AG04449 (cell line): ENCODE measurements around the gene AKT1S1.

Experiments
- CTCF ChIA-PET: fragments of 350-600 bp; formaldehyde crosslinking; extraction: SDS; loops from one replicate; lab custom pipeline; 2021; ENCODE audit warnings: antibody characterized with exemption; lab: Yijun Ruan, JAX
- POLR2A ChIA-PET: fragments of 400-600, 350-600 bp; formaldehyde crosslinking; extraction: SDS; loops from one replicate; lab custom pipeline; 2020; ENCODE audit warnings: antibody characterized with exemption, inconsistent platforms; lab: Yijun Ruan, JAX
- DNase-seq: peaks from one replicate; pipeline ENCODE4 v3.0.0-alpha.2; 2010; ENCODE audit warnings: low read depth, low spot score
- H3K4me3 ChIP-seq: 2 replicates; pipeline ENCODE4 v1.5.1; 2011; ENCODE audit warnings: low read depth, mild to moderate bottlenecking, control low read depth, low read length
- TF ChIP-seq, protein P1 (sequence below): IDR thresholded peaks from one replicate; pipeline ENCODE4 v1.5.1; 2011; ENCODE audit warnings: mild to moderate bottlenecking, moderate library complexity, low read length, control low read depth, inconsistent platforms; ENCODE audit not compliant: insufficient read depth; ENCODE audit errors: missing control alignments

Gene AKT1S1

DNA sequence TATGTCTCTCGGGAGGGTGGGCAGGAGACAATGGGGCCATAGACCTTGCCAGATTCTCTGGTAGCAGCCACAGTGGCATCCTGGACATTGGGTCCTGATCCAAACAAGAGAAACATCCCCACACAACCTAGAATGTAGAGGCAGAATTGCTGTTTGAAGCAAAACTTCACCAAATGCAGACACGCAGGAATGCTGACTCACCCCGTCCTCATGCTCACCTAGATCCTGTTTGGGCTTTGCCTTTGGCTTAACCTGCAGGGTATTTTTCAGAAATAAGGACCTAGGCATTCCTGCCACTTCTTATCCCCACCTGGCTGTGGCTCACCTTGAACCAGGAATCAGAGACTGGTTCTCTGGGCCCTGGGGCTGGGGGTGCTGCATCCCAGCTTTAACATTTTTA lies 7.6 kb upstream of the AKT1S1 start:
- ChIA-PET CTCF (no interaction called here), POLR2A (no interaction called here)
- DNase-seq, result no peak
- no peak overlapping the region for H3K4me3 ChIP-seq
- TF ChIP-seq, protein P1, sequence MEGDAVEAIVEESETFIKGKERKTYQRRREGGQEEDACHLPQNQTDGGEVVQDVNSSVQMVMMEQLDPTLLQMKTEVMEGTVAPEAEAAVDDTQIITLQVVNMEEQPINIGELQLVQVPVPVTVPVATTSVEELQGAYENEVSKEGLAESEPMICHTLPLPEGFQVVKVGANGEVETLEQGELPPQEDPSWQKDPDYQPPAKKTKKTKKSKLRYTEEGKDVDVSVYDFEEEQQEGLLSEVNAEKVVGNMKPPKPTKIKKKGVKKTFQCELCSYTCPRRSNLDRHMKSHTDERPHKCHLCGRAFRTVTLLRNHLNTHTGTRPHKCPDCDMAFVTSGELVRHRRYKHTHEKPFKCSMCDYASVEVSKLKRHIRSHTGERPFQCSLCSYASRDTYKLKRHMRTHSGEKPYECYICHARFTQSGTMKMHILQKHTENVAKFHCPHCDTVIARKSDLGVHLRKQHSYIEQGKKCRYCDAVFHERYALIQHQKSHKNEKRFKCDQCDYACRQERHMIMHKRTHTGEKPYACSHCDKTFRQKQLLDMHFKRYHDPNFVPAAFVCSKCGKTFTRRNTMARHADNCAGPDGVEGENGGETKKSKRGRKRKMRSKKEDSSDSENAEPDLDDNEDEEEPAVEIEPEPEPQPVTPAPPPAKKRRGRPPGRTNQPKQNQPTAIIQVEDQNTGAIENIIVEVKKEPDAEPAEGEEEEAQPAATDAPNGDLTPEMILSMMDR, result no peak

DNA sequence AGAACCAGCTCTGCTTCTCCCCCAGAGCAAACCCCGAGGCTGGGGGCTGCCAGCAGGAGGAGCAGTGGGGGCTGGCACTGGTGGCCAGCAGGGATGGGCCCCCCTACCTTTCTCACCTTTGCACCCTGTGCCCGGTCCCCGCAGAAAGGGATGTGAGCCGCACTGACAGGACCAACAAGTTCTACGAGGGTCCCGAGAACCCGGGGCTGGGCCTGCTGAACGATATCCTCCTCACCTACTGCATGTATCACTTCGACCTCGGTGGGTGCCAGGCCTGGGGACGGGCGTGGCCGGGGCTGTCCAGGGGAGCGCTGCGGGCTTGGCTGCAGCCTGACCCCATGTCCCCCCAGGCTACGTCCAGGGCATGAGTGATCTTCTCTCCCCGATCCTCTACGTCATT lies 7.0 kb upstream of the AKT1S1 start:
- H3K4me3 ChIP-seq, result no peak overlapping the region
- TF ChIP-seq, protein P1, result no peak
- DNase-seq, result no peak
- ChIA-PET CTCF (interaction anchor here (0.8 kb wide), 1 partner anchor 11 kb away, joined by 3 read pairs; no protein-coding TSS in a partner anchor), POLR2A (no interaction called here)

DNA sequence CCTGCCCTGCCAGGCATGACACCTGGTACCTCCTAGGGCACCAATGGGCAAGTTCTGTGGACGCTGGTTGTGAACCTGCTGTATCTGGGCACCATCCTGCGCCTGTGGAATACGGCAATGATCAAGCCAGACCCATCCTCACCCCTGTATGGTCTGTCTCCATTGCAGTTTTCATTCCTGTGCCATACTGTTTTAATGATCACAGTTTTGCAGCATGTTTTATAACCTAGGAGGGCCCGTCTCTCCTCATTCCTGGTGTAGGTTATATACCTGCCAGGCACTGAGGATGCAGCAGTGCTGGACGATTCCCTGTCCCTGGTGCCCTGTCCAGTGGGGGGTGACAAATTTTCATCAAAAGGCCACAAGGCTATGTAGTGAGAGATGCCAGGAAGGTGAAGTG lies 5.9 kb upstream of the AKT1S1 start:
- ChIA-PET POLR2A (no interaction called here), CTCF (interaction anchor here (1.3 to 1.9 kb wide), 2 partner anchors 7 to 10 kb away, joined by 4 to 6 read pairs; no protein-coding TSS in a partner anchor)
- TF ChIP-seq, protein P1, result no peak
- DNase-seq, result no peak
- no peak overlapping the region for H3K4me3 ChIP-seq

DNA sequence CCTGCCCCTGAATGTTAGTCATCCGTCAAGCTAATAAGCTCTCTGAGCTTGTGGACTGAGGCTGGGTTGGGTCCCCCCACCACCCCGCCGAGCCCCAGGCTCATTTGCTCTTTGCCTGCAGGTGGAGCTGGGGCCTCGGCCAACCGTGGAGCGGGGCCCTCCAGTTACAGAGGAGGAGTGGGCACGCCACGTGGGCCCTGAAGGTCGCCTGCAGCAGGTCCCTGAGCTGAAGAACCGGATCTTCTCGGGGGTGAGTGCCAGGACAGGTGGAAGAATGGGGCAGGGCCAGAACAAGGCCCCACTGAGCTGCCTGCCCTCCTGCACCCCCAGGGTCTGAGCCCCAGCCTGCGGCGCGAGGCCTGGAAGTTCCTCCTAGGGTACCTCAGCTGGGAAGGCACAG lies 5.5 kb upstream of the AKT1S1 start:
- TF ChIP-seq, protein P1, result no peak
- ChIA-PET CTCF (interaction anchor here (1.3 to 1.9 kb wide), 2 partner anchors 8 to 10 kb away, joined by 4 to 6 read pairs; no protein-coding TSS in a partner anchor), POLR2A (no interaction called here)
- no peak overlapping the region for H3K4me3 ChIP-seq
- no peak for DNase-seq

DNA sequence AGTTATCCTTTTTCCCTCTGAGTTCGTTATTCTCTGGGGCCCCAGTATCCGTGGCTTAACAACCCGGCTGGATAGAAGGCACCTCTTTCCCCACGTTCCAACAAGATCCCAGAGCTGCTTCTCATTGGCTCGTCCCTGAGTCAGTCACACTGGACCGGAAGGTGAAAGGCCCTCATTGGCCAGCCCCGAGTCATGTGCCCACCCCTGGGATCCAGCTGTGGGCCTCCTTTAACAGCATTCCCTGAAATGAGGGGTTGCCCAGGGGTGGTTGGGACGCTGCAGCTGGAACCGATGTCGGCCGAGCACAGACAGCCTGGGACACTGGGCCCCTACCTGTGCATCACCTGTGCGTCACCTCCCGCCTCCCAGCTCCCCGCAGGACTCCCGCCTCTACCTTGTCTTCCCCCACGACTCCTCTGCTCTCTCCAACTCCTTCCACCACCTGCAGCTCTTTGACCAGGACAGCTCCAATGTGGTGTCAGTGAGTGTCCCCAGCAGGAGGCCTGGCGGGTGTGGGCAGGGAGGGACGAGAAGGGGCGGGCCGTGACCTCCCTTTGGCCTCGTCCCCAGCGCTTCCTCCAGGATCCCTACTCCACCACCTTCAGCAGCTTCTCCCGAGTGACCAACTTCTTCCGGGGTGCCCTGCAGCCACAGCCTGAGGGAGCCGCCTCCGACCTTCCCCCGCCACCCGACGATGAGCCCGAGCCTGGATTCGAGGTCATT lies 4.7 kb upstream of the AKT1S1 start:
- CTCF ChIA-PET, result interaction anchor here (0.7 to 1.9 kb wide), 4 partner anchors 9 to 46 kb away, joined by 3 to 6 read pairs (median 4); no protein-coding TSS in a partner anchor
- no peak overlapping the region for H3K4me3 ChIP-seq
- DNase-seq, result no peak
- TF ChIP-seq, protein P1, result no peak
- POLR2A ChIA-PET, result interaction anchor here (0.8 kb wide), 1 partner anchor 14 kb away, joined by 3 read pairs; no protein-coding TSS in a partner anchor

DNA sequence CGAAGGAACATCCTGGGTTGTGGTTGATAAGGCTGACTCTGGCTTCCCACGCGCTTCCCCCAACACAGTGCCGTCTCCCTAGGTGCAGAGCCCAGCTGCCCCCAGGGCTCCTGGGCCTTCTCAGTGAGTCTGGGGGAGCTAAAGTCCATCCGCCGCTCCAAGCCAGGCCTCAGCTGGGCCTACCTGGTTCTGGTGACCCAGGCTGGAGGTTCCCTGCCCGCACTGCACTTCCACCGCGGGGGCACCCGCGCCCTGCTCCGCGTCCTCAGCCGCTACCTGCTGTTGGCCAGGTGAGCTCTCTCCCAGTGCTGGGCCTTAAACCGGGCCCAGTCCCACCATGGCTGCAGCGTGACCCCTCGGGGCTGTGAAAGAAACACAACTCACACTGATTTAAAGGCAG lies 4.0 kb upstream of the AKT1S1 start:
- TF ChIP-seq, protein P1, result no peak
- ChIA-PET CTCF (interaction anchor here (0.7 to 1.9 kb wide), 3 partner anchors 9 to 46 kb away, joined by 3 to 6 read pairs (median 3); no protein-coding TSS in a partner anchor), POLR2A (interaction anchor here (0.6 to 0.8 kb wide), 2 partner anchors 13 to 31 kb away, joined by 3 to 4 read pairs; no protein-coding TSS in a partner anchor)
- no peak overlapping the region for H3K4me3 ChIP-seq
- no peak for DNase-seq
